GM12801 (cell line): Measurements from ENCODE around the gene C10orf67.

Experiments used
- TF ChIP-seq, protein P1 (sequence below): IDR thresholded peaks from one replicate; pipeline ENCODE4 v1.5.1; 2011; ENCODE audit warnings: control low read depth; ENCODE audit not compliant: insufficient read length; ENCODE audit errors: extremely low read depth

The C10orf67 gene

GRCh38 chr10:23344241-23344841 is at the start of gene C10orf67:
Gene C10orf67, minus strand, starts transcription at chr10:23344797. Its CDS starts 23 bp downstream, at chr10:23344774.
- TF ChIP-seq, protein P1, sequence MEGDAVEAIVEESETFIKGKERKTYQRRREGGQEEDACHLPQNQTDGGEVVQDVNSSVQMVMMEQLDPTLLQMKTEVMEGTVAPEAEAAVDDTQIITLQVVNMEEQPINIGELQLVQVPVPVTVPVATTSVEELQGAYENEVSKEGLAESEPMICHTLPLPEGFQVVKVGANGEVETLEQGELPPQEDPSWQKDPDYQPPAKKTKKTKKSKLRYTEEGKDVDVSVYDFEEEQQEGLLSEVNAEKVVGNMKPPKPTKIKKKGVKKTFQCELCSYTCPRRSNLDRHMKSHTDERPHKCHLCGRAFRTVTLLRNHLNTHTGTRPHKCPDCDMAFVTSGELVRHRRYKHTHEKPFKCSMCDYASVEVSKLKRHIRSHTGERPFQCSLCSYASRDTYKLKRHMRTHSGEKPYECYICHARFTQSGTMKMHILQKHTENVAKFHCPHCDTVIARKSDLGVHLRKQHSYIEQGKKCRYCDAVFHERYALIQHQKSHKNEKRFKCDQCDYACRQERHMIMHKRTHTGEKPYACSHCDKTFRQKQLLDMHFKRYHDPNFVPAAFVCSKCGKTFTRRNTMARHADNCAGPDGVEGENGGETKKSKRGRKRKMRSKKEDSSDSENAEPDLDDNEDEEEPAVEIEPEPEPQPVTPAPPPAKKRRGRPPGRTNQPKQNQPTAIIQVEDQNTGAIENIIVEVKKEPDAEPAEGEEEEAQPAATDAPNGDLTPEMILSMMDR, result no peak

GRCh38 chr10:23391821-23392220 is 47.2 kb upstream of the C10orf67 start:
- TF ChIP-seq, protein P1, result no peak

DNA sequence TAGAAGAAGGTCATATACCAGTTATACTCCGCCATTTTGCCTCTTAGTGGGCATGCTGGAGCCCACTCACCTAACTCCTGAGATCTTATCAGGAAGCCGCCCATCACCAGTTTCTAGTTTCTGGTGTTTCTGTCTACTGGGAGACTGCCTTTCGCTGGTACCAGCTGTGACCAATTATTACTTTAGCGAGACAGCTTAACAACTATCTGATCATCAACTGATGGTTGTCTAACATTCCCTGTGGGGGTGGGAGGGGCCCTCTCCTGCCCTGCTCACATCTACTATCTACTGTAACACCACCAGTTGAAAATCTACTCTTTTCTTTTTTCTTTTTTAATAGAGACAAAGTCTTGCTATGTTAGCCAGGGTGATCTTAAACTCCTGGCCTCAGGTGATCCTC is 46.2 kb upstream of the C10orf67 start:
- TF ChIP-seq, protein P1, result no peak

DNA sequence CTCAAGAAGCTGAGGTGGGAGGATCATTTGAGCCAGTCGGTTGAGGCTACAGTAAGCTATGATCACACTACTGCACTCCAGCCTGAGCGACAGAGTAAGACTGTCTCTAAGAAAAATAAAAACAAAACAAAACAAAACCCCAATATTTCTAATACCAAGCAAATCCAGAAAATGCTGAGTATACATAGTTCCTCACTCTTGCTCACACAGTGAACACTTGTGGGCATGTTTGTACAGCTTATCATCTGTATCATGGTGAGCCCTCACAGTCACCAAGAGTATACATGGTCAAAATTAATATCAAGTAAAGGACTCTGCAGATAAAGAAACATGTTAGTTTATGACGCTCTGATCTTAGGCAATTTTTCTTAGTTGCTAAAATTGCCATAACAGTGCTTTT is 41.5 kb upstream of the C10orf67 start:
- TF ChIP-seq, protein P1, result no peak

DNA sequence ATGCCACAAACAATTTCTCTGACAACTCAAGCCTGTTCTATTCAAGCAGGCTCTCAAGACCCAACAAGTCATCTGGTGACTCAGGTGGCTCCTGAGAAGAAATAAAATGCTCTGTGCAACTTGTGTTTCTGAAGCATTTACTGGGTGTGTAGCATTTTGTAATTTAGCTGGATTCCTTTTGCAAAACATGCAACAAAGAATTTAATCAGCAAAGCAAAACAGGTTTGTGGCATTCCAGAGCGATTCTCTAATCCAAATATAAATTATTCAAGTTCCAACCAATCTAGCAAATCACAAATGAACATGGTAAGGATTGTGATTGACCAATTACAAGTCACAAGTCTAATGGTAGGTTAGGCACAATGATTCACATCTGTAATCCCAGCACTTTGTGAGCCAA is 39.8 kb upstream of the C10orf67 start:
- TF ChIP-seq, protein P1, result no peak

- TF ChIP-seq, protein P1, result no peak
Observed at GRCh38 chr10:23383637-23384036, 39.0 kb upstream of the C10orf67 start.

DNA sequence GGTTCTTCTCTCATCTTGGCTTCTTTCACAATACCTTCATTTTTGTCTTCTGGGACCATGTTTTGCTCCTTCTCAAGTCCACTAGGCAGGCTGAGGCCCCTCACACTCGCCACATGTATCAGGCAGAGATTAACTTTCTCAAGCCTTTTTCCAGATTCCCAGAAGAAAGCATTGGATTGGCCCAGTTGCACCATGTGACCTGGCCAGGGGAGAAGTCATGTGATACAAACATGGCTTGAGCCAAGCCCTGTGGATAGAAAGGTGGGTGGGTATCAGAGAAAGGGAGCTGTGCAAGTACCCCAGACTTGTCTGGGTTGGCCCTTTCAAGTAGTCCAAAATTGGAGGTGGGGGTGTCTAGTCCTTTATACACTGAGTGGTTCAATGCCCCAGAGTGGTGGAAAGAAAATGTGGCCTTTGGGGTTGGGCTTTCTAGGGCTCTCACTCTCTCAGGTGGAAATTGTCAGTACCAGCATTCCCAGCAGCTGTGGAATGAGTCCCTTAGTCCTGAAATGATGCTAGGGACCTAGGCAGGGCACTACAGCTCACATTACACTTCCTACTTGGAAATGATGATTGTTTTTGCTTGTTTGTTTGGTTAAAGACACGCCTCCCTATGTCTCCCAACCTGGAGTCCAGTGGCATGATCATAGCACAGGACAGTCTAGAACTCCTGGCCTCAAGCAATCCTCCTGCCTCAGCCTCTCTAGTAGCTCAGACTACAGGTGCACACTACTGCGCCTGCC is 36.9 kb upstream of the C10orf67 start:
- TF ChIP-seq, protein P1, result no peak
